A549 (cell line): ENCODE results near the gene PFN2. TPM values are rescaled to one million over a fixed set of nuclear protein-coding genes. Genes with fewer than 3 reads are reported as not detected.
A peak's percentile ranks its signal among the peaks of the same experiment; 100 is the strongest.

Source experiments
- ATAC-seq, 2 experiments: fragments of 200-7000 bp in 1 of 2; fragments of >200 bp in 1 of 2; cut with Nextera tagmentation in 1 of 2; cut with Tn5 transposase in 1 of 2; 3 replicates each; pipeline versions ENCODE4 v1.8.0 to v1.9.1; 2018 to 2020; ENCODE audit warnings: mild to moderate bottlenecking in 1 of 2, moderate library complexity in 1 of 2
- CTCF ChIA-PET: fragments of 300-600 bp; sonication (Branson Sonifier 250); formaldehyde crosslinking; extraction: SDS; loops from one replicate; lab custom pipeline; 2021; ENCODE audit warnings: antibody characterized with exemption, inconsistent platforms; lab: Yijun Ruan, JAX
- POLR2A ChIA-PET: fragments of 350-600 bp; formaldehyde crosslinking; extraction: SDS; loops from one replicate; lab custom pipeline; 2021; ENCODE audit warnings: antibody characterized with exemption, inconsistent platforms; lab: Yijun Ruan, JAX
- DNase-seq, 2 experiments: peaks; one replicate each; pipeline versions ENCODE4 v3.0.0 to v3.0.0-alpha.2; 2011 to 2016; ENCODE audit warnings: low read depth in 1 of 2, low spot score in 1 of 2
- FAIRE-seq: peaks from 2 replicates; lab custom pipeline; 2011; peaks lifted over from hg19 to GRCh38; lab: Jason Lieb, UNC
- H3K27ac ChIP-seq, 2 experiments: fragments of >200 bp; sonication (Bioruptor Twin); formaldehyde crosslinking; 3 replicates each; pipeline ENCODE4 v1.5.1; 2016 to 2017
- H3K4me1 ChIP-seq: fragments of >200 bp; sonication (Bioruptor Twin); formaldehyde crosslinking; 3 replicates; pipeline ENCODE4 v1.6.1; 2016
- H3K4me2 ChIP-seq: fragments of >200 bp; sonication (Bioruptor Twin); formaldehyde crosslinking; 3 replicates; pipeline ENCODE4 v1.6.1; 2016
- H3K4me3 ChIP-seq: fragments of >200 bp; sonication (Bioruptor Twin); formaldehyde crosslinking; 3 replicates; pipeline ENCODE4 v1.5.1; 2016
- H3K9me3 ChIP-seq: fragments of >200 bp; sonication (Bioruptor Twin); formaldehyde crosslinking; 3 replicates; pipeline ENCODE4 v1.6.1; 2016
- CBX2 ChIP-seq: fragments of 200-600 bp; sonication (generic); IDR thresholded peaks from 2 replicates; pipeline ENCODE4 v1.6.1; 2016; ENCODE audit warnings: low read depth, mild to moderate bottlenecking, borderline replicate concordance
- CEBPB ChIP-seq, 2 experiments: fragments of >200 bp in 1 of 2; sonication (Bioruptor Twin) in 1 of 2; formaldehyde crosslinking in 1 of 2; IDR thresholded peaks; 2 replicates each; pipeline ENCODE4 v1.6.1; 2012 to 2016
- FOSL2 ChIP-seq, 2 experiments: fragments of 450-650 bp in 1 of 2; fragments of >200 bp in 1 of 2; sonication (Bioruptor Twin) in 1 of 2; formaldehyde crosslinking; IDR thresholded peaks; 2 replicates each; pipeline versions ENCODE4 v1.5.0 to v1.6.1; 2016 to 2020; ENCODE audit warnings: mild to moderate bottlenecking in 1 of 2, moderate library complexity in 1 of 2
- HOXB5 ChIP-seq: fragments of 250-450 bp; sonication (Bioruptor Pico); IDR thresholded peaks from 2 replicates; pipeline ENCODE4 v1.5.0; 2020; ENCODE audit warnings: mild to moderate bottlenecking, moderate library complexity
- MAFK ChIP-seq: fragments of 450-650 bp; IDR thresholded peaks from 2 replicates; pipeline ENCODE4 v1.6.1; 2014; ENCODE audit not compliant: partially characterized antibody
- NFE2L2 ChIP-seq: fragments of 150-350 bp; conservative IDR thresholded peaks from 2 replicates; pipeline ENCODE4 v1.6.1; 2014; ENCODE audit warnings: low read length
- POLR2A ChIP-seq: IDR thresholded peaks from 2 replicates; pipeline ENCODE4 v1.6.1; 2012; ENCODE audit warnings: mild to moderate bottlenecking, low read length
- POLR2AphosphoS2 ChIP-seq: conservative IDR thresholded peaks from 2 replicates; pipeline ENCODE4 v1.6.1; 2012; ENCODE audit warnings: low read length, improper control_type of control experiment, inconsistent platforms
- RCOR1 ChIP-seq: fragments of 150-350 bp; IDR thresholded peaks from 2 replicates; pipeline ENCODE4 v1.6.1; 2014; ENCODE audit warnings: antibody characterized with exemption, low read length, low read depth
- RNF2 ChIP-seq: fragments of 200-600 bp; sonication (generic); IDR thresholded peaks from 2 replicates; pipeline ENCODE4 v1.6.1; 2016; ENCODE audit warnings: low read depth, mild to moderate bottlenecking, antibody characterized with exemption, moderate library complexity, borderline replicate concordance
- ZFP36 ChIP-seq: fragments of 450-650 bp; IDR thresholded peaks from 2 replicates; pipeline ENCODE4 v1.6.1; 2014; ENCODE audit warnings: borderline replicate concordance; ENCODE audit not compliant: partially characterized antibody
- ZNF302 ChIP-seq: fragments of 250-450 bp; sonication (Bioruptor Pico); IDR thresholded peaks from 2 replicates; pipeline ENCODE4 v1.9.0; 2021; ENCODE audit warnings: inconsistent platforms, mild to moderate bottlenecking, moderate library complexity
- WGBS: methylation state at CpG from one replicate; pipeline ENCODE4 v1.1.6; 2017; ENCODE audit errors: missing lambda C conversion rate; 5-methylcytosine and 5-hydroxymethylcytosine counted together
- polyA plus RNA-seq, 4 experiments: library from polyadenylated mRNA; depleted of rRNA in 3 of 4; stranded (reverse); fragments of >200 nt; fragmentation: RNase III in 1 of 4; extraction: RNeasy Plus Mini Kit Qiagen cat#74134 plus additional on column Dnase treatment in 1 of 4; gene quantifications; 2 replicates in 3 of 4; 3 replicates in 1 of 4; pipeline ENCODE4 v1.2.3, GENCODE V29; 2011 to 2017
- TF ChIP-seq, protein P1 (sequence below): fragments of >200 bp; sonication (Bioruptor Twin); formaldehyde crosslinking; IDR thresholded peaks from 3 replicates; pipeline ENCODE4 v1.6.1; 2016
- TF ChIP-seq, protein P2 (sequence below): fragments of >200 bp; sonication (Bioruptor Twin); formaldehyde crosslinking; IDR thresholded peaks from 3 replicates; pipeline ENCODE4 v1.5.1; 2016

The PFN2 gene
- polyA plus RNA-seq, 2 of the 4 experiments (the other 2 are of a cell fraction), result 201 to 539 TPM

DNA sequence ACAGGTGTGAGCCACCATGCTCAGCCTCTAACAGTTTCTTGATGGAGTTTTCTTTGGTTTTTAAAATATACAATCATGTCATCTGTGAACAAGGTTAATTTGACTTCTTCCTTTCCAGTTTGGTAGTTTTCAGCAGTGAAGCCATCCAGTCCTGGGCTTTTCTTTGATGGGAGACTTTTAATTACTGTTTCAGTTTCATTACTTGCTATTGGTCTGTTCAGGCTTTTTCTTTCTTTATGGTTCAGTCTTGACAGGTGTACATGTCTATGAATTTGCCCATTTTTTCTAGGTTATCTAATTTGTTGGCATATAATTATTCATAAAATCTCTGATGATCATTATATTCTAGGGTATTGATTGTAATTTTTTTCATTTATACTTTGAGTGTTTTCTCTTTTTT, 36.8 kb downstream of the PFN2 start (continued):
- no peak for TF ChIP-seq CEBPB (IDR thresholded peaks at IDR 0.05)
- TF ChIP-seq POLR2A, result no peak

DNA sequence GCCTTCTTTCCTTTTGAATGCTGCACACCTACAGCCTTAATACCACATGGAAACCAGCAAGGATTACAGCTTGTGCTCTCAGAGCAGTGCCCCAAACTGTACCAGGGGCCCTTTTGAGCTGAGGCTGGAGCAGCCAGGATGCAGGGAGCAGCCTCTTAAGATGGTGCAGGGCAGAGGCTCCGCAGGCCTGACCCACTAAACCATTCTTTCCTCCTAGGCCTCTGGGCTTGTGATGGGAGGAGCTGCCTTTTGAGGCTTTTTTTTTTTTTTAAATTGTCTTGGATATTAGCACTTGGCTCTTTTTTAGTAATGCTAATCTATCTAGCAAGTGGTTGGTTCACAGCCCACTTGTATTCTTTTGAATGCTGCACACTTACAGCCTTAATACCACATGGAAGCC, 37.7 kb downstream of the PFN2 start:
- H3K27ac ChIP-seq, result no peak overlapping the region
- POLR2A ChIA-PET, result no interaction called here
- ATAC-seq (no peak), DNase-seq (no peak), FAIRE-seq (no peak)
- no peak overlapping the region for H3K4me3 ChIP-seq
- WGBS, result 100% methylated on average over 1 of the region's 1 CpG
- CTCF ChIA-PET, result interaction anchor here (0.7 to 1.8 kb wide), 6 partner anchors 8 to 1209 kb away, joined by 3 to 6 read pairs (median 4); no protein-coding TSS in a partner anchor
- no peaks in the 10 kb centered on the region for H3K4me1 ChIP-seq
- no peak overlapping the region for H3K4me2 ChIP-seq
- 0 out of 3 replicates have a peak, but pooled peaks cover 5% of the 10 kb centered on the region for H3K9me3 ChIP-seq
- TF ChIP-seq ZFP36, result peak; percentile 68
- TF ChIP-seq HOXB5 (CRISPR knock-in tag), result no peak

DNA sequence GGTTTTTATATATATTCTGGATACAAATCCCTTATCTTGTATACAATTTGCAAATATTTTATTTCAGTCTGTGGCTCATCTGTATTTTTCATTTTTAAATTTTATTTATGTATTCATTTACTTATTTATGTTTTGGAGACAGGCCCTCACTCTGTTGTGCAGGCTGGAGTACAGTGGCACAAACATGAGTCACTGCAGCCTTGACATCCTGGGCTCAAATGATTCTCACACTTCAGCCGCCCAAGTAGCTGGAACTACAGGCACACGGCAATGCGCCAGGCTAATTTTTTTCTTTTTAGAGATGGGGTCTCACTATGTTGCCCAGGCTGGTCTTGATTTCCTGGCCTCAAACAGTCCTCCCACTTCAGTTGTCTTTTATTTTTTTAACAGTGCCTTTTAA, 50.6 kb downstream of the PFN2 start:
- 91% methylated on average over 3 of the region's 3 CpGs for WGBS
- no peak for FAIRE-seq
- Histone ChIP-seq H3K4me1 (no peaks in the 10 kb centered on the region), H3K27ac (no peak overlapping the region), H3K4me2 (no peak overlapping the region), H3K9me3 (no peaks in the 10 kb centered on the region)
- TF ChIP-seq, protein P1, sequence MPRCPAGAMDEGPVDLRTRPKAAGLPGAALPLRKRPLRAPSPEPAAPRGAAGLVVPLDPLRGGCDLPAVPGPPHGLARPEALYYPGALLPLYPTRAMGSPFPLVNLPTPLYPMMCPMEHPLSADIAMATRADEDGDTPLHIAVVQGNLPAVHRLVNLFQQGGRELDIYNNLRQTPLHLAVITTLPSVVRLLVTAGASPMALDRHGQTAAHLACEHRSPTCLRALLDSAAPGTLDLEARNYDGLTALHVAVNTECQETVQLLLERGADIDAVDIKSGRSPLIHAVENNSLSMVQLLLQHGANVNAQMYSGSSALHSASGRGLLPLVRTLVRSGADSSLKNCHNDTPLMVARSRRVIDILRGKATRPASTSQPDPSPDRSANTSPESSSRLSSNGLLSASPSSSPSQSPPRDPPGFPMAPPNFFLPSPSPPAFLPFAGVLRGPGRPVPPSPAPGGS, result no peak
- TF ChIP-seq CBX2 (no peak), RCOR1 (no peak), POLR2AphosphoS2 (no peak), RNF2 (no peak)
- TF ChIP-seq, all 56 proteins: peak for 0
- CTCF ChIA-PET, result no interaction called here
- POLR2A ChIA-PET, result no interaction called here
- DNase-seq (no peak), ATAC-seq (no peak)
- H3K4me3 ChIP-seq, result no peak overlapping the region

DNA sequence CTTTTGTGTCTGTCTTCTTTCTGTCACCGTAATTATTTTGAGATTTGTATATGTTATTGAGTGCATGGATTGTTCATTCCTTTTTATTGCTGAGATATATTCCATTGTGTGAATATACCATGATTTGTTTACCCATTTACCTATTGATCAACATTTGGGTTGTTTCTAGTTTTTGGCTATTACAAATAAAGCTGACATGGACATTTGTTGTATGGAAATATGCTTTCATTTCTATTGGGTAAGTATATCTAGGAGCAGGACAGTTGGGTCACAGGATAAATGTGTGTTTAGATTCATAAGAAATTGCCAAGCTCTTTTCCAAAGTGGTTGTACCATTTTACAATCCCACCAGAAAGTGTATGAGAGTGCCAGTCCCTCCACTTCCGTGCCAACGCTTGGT, 51.2 kb downstream of the PFN2 start:
- TF ChIP-seq MAFK (peak; percentile 65), FOSL2 (IDR thresholded peaks at IDR 0.05) (no peak), FOSL2 (CRISPR knock-in tag; IDR thresholded peaks at IDR 0.05) (no peak), NFE2L2 (no peak), ZNF302 (no peak)
- TF ChIP-seq, protein P1, result no peak
- TF ChIP-seq, protein P2, sequence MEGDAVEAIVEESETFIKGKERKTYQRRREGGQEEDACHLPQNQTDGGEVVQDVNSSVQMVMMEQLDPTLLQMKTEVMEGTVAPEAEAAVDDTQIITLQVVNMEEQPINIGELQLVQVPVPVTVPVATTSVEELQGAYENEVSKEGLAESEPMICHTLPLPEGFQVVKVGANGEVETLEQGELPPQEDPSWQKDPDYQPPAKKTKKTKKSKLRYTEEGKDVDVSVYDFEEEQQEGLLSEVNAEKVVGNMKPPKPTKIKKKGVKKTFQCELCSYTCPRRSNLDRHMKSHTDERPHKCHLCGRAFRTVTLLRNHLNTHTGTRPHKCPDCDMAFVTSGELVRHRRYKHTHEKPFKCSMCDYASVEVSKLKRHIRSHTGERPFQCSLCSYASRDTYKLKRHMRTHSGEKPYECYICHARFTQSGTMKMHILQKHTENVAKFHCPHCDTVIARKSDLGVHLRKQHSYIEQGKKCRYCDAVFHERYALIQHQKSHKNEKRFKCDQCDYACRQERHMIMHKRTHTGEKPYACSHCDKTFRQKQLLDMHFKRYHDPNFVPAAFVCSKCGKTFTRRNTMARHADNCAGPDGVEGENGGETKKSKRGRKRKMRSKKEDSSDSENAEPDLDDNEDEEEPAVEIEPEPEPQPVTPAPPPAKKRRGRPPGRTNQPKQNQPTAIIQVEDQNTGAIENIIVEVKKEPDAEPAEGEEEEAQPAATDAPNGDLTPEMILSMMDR, result no peak
- H3K4me3 ChIP-seq, result no peak overlapping the region
- DNase-seq, result no peak
- no peak overlapping the region for H3K4me2 ChIP-seq
- ChIA-PET POLR2A (no interaction called here), CTCF (no interaction called here)
- 97% methylated on average over 3 of the region's 3 CpGs for WGBS
- no peak overlapping the region for H3K27ac ChIP-seq
- ATAC-seq, result no peak
- no peaks in the 10 kb centered on the region for H3K9me3 ChIP-seq
- peak; percentile 59 for FAIRE-seq
- H3K4me1 ChIP-seq, result no peaks in the 10 kb centered on the region
